Ovary (tissue), 3 donors: ENCODE measurements around the gene SVIL.

Source experiments
- CTCF ChIP-seq, 3 donors: fragments of 450-650 bp in 2 of 3; fragments of 200-600 bp in 1 of 3; IDR thresholded peaks; one replicate each; pipeline versions ENCODE4 v1.5.1 to v1.8.0; 2016 to 2022; ENCODE audit warnings: antibody characterized with exemption in 3 of 3, mild to moderate bottlenecking in 1 of 3
- EP300 ChIP-seq: sonication (generic); formaldehyde crosslinking; IDR thresholded peaks from one replicate; pipeline ENCODE4 v1.6.1; 2017; ENCODE audit warnings: antibody characterized with exemption
- POLR2A ChIP-seq: fragments of 450-650 bp; IDR thresholded peaks from one replicate; pipeline ENCODE4 v1.6.1; 2017; ENCODE audit warnings: antibody characterized with exemption, mild to moderate bottlenecking, moderate library complexity
- donor health status: DM: no; HTN: no; CAD: no.

- no peak for TF ChIP-seq CTCF (IDR thresholded peaks at IDR 0.05)
- no peak for TF ChIP-seq POLR2A
- TF ChIP-seq EP300: no peak
Measured at GRCh38 chr10:29461042-29461441, 173.7 kb downstream of the SVIL start.
